Trophoblast cell (in vitro differentiated cells and primary cell): ENCODE measurements around the gene GHDC.

Experiments
- DNase-seq, 2 donors: peaks; one replicate each; pipeline ENCODE4 v3.0.0-alpha.2; 2016
- H2AFZ ChIP-seq: 2 replicates; pipeline ENCODE4 v1.6.1; 2013; ENCODE audit warnings: low read length, moderate library complexity, mild to moderate bottlenecking; ENCODE audit not compliant: insufficient read depth, poor library complexity
- H2AK5ac ChIP-seq: 2 replicates; pipeline ENCODE4 v1.6.1; 2013; ENCODE audit warnings: mild to moderate bottlenecking, low read length
- H2BK120ac ChIP-seq: 2 replicates; pipeline ENCODE4 v1.6.1; 2013; ENCODE audit warnings: low read length, mild to moderate bottlenecking, moderate library complexity; ENCODE audit not compliant: insufficient read depth, poor library complexity
- H2BK12ac ChIP-seq: 2 replicates; pipeline ENCODE4 v1.6.1; 2013; ENCODE audit warnings: mild to moderate bottlenecking, low read length, moderate library complexity
- H2BK5ac ChIP-seq: 2 replicates; pipeline ENCODE4 v1.6.1; 2013; ENCODE audit warnings: low read length, low read depth, moderate library complexity, mild to moderate bottlenecking; ENCODE audit not compliant: poor library complexity
- H3K14ac ChIP-seq: 2 replicates; pipeline ENCODE4 v1.6.1; 2013; ENCODE audit warnings: mild to moderate bottlenecking, low read length
- H3K18ac ChIP-seq: 2 replicates; pipeline ENCODE4 v1.6.1; 2013; ENCODE audit warnings: mild to moderate bottlenecking, low read length
- H3K23ac ChIP-seq: 2 replicates; pipeline ENCODE4 v1.6.1; 2013; ENCODE audit warnings: low read length
- H3K27ac ChIP-seq: 2 replicates; pipeline ENCODE4 v1.5.1; 2013; ENCODE audit warnings: low read depth, mild to moderate bottlenecking, inconsistent platforms, low read length, moderate library complexity
- H3K27me3 ChIP-seq: 2 replicates; pipeline ENCODE4 v1.6.1; 2013; ENCODE audit warnings: inconsistent platforms, mild to moderate bottlenecking, low read length, moderate library complexity; ENCODE audit not compliant: insufficient read depth
- H3K36me3 ChIP-seq, 2 experiments: 1 replicate in 1 of 2; 2 replicates in 1 of 2; pipeline ENCODE4 v1.6.1; 2013; ENCODE audit warnings: low read length in 2 of 2, mild to moderate bottlenecking in 2 of 2, moderate library complexity in 1 of 2; ENCODE audit not compliant: insufficient read depth in 2 of 2, control insufficient read depth in 1 of 2
- H3K4ac ChIP-seq: 2 replicates; pipeline ENCODE4 v1.6.1; 2013; ENCODE audit warnings: low read depth, mild to moderate bottlenecking, low read length, moderate library complexity
- H3K4me1 ChIP-seq, 2 experiments: 1 replicate in 1 of 2; 2 replicates in 1 of 2; pipeline ENCODE4 v1.6.1; 2013; ENCODE audit warnings: low read length in 2 of 2, mild to moderate bottlenecking in 2 of 2, moderate library complexity in 1 of 2; ENCODE audit not compliant: insufficient read depth in 2 of 2, control insufficient read depth in 1 of 2
- H3K4me2 ChIP-seq: 2 replicates; pipeline ENCODE4 v1.6.1; 2013; ENCODE audit warnings: inconsistent platforms, mild to moderate bottlenecking, low read length, moderate library complexity
- H3K4me3 ChIP-seq: 2 replicates; pipeline ENCODE4 v1.5.1; 2013; ENCODE audit warnings: mild to moderate bottlenecking, low read depth, low read length, inconsistent platforms
- H3K79me1 ChIP-seq: one replicate; pipeline ENCODE4 v1.6.1; 2013; ENCODE audit warnings: low read length
- H3K79me2 ChIP-seq: 2 replicates; pipeline ENCODE4 v1.6.1; 2013; ENCODE audit warnings: low read length, mild to moderate bottlenecking; ENCODE audit not compliant: control insufficient read depth, insufficient read depth, poor library complexity
- H3K9ac ChIP-seq: 2 replicates; pipeline ENCODE4 v1.6.1; 2013; ENCODE audit warnings: mild to moderate bottlenecking, low read length
- H3K9me3 ChIP-seq: 2 replicates; pipeline ENCODE4 v1.6.1; 2013; ENCODE audit warnings: low read depth, mild to moderate bottlenecking, control low read depth, inconsistent platforms, low read length; ENCODE audit not compliant: insufficient read depth
- H4K12ac ChIP-seq: 2 replicates; pipeline ENCODE4 v1.6.1; 2013; ENCODE audit warnings: low read depth, mild to moderate bottlenecking, low read length, moderate library complexity
- H4K8ac ChIP-seq: 2 replicates; pipeline ENCODE4 v1.6.1; 2013; ENCODE audit warnings: low read depth, mild to moderate bottlenecking, low read length, moderate library complexity
- H4K91ac ChIP-seq: one replicate; pipeline ENCODE4 v1.6.1; 2013; ENCODE audit warnings: low read depth, mild to moderate bottlenecking, low read length, moderate library complexity
- WGBS: extraction: QIAGEN DNeasy Blood & Tissue Kit; methylation state at CpG from one replicate; pipeline ENCODE4 v1.1.7; 2013; ENCODE audit warnings: missing lambda C conversion rate; ENCODE audit not compliant: insufficient read length, insufficient coverage; ENCODE audit errors: extremely low coverage; 5-methylcytosine and 5-hydroxymethylcytosine counted together

Gene GHDC

DNA sequence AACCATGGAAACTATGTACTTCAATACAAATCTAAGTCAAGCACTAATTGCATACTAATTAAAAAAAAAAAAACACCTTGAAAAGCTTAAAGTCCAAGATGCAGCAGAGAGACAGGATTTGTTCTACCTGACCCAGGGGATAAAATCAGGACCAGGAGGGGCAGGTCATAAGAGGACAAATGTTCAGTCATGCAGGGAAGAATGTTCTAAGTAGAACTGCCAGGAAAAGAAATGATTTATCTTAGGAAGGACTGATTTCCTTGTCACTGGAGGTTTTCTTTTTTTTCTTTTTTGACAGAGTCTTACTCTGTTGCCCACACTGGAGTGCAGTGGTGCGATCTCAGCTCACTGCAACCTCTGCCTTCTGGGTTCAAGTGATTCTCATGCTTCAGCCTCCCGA, 9.1 kb upstream of the GHDC start:
- H2BK120ac ChIP-seq: no peak overlapping the region
- no peak overlapping the region for H2AK5ac ChIP-seq
- H3K4me3 ChIP-seq: no peak overlapping the region
- H3K27ac ChIP-seq: no peak overlapping the region
- no peak overlapping the region for H3K18ac ChIP-seq
- H3K27me3 ChIP-seq: no peaks in the 10 kb centered on the region
- no peaks in the 10 kb centered on the region for H3K9me3 ChIP-seq
- no peak for DNase-seq
- H3K14ac ChIP-seq: no peak overlapping the region
- H3K4me2 ChIP-seq: no peak overlapping the region
- no peak overlapping the region for H4K8ac ChIP-seq
- no peaks in the 10 kb centered on the region for H3K4me1 ChIP-seq
- H3K4ac ChIP-seq: no peak overlapping the region
- peaks cover 23 to 37% of the 10 kb centered on the region in 2 experiments for H3K36me3 ChIP-seq
- no peaks in the 10 kb centered on the region for H3K79me1 ChIP-seq
- H3K9ac ChIP-seq: no peak overlapping the region
- H2AFZ ChIP-seq: no peak overlapping the region
- no peak overlapping the region for H2BK12ac ChIP-seq
- no peaks in the 10 kb centered on the region for H3K79me2 ChIP-seq
- no peak overlapping the region for H4K12ac ChIP-seq
- no peak overlapping the region for H4K91ac ChIP-seq
- H3K23ac ChIP-seq: no peak overlapping the region
- WGBS: no CpG with 5 or more reads among the region's 2 CpGs
- no peak overlapping the region for H2BK5ac ChIP-seq

DNA sequence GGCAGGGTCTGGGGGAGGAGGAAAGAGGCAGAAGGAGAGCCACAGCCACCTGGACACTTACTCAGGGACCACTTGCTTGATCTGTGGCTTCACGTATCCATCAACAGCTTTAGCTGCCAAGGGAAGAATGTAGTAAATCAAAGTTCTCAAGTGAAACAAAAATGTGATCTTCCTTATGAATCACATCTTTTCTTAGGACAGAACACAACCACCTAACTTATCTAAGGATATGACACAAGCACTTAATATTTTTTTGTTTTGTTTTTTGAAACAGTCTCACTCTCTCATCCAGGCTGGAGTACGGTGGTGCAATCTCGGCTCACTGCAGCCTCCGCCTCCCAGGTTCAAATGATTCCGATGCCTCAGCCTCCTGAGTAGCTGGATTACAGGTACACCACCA, 8.4 kb upstream of the GHDC start:
- H4K91ac ChIP-seq: no peak overlapping the region
- H3K36me3 ChIP-seq: peaks cover 21 to 34% of the 10 kb centered on the region in 2 experiments
- H3K4ac ChIP-seq: no peak overlapping the region
- H4K8ac ChIP-seq: no peak overlapping the region
- no CpG with 5 or more reads among the region's 5 CpGs for WGBS
- no peak overlapping the region for H3K9ac ChIP-seq
- H3K79me2 ChIP-seq: no peaks in the 10 kb centered on the region
- no peak overlapping the region for H2BK12ac ChIP-seq
- H3K79me1 ChIP-seq: no peaks in the 10 kb centered on the region
- no peak overlapping the region for H3K14ac ChIP-seq
- no peaks in the 10 kb centered on the region for H3K4me1 ChIP-seq
- H3K4me3 ChIP-seq: no peak overlapping the region
- H3K27ac ChIP-seq: no peak overlapping the region
- no peaks in the 10 kb centered on the region for H3K9me3 ChIP-seq
- no peak overlapping the region for H2AFZ ChIP-seq
- H3K23ac ChIP-seq: no peak overlapping the region
- H3K27me3 ChIP-seq: no peaks in the 10 kb centered on the region
- no peak overlapping the region for H2BK5ac ChIP-seq
- DNase-seq: no peak
- H3K4me2 ChIP-seq: no peak overlapping the region
- H3K18ac ChIP-seq: no peak overlapping the region
- no peak overlapping the region for H2AK5ac ChIP-seq
- no peak overlapping the region for H2BK120ac ChIP-seq
- no peak overlapping the region for H4K12ac ChIP-seq

DNA sequence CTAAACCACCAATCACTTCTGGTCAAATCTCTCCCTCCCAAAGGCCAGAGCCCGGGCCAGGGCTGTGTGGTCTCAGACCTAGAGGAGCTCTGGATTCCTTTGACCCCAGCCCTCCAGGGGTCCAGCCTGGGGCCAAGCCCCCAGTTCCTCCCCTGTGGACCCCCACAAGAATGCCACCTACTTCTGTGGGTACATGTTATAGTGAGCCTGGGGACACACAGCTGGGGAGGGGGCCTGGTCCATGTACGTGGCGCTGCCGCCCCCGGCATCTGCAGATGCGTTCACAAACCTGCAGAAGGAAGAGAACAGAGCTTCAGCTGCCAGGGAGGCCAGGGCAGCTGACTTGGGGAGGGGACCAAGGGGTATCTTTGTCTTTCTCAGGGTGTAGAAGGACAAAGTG, 7.9 kb upstream of the GHDC start:
- H3K14ac ChIP-seq: no peak overlapping the region
- no peak overlapping the region for H2BK5ac ChIP-seq
- H3K23ac ChIP-seq: no peak overlapping the region
- peak overlapping the region; percentile 20 for H3K4me3 ChIP-seq
- no peaks in the 10 kb centered on the region for H3K79me2 ChIP-seq
- no peak overlapping the region for H2BK12ac ChIP-seq
- no peaks in the 10 kb centered on the region for H3K79me1 ChIP-seq
- no peak overlapping the region for H3K18ac ChIP-seq
- H3K9me3 ChIP-seq: no peaks in the 10 kb centered on the region
- no peak overlapping the region for H4K8ac ChIP-seq
- no CpG with 5 or more reads among the region's 6 CpGs for WGBS
- no peak overlapping the region for H3K4me2 ChIP-seq
- H4K91ac ChIP-seq: no peak overlapping the region
- no peak overlapping the region for H4K12ac ChIP-seq
- H3K4me1 ChIP-seq: no peaks in the 10 kb centered on the region
- peaks cover 21 to 30% of the 10 kb centered on the region in 2 experiments for H3K36me3 ChIP-seq
- H2AFZ ChIP-seq: no peak overlapping the region
- DNase-seq: no peak
- H2BK120ac ChIP-seq: no peak overlapping the region
- no peak overlapping the region for H2AK5ac ChIP-seq
- H3K27ac ChIP-seq: no peak overlapping the region
- H3K9ac ChIP-seq: no peak overlapping the region
- H3K4ac ChIP-seq: no peak overlapping the region
- no peaks in the 10 kb centered on the region for H3K27me3 ChIP-seq

DNA sequence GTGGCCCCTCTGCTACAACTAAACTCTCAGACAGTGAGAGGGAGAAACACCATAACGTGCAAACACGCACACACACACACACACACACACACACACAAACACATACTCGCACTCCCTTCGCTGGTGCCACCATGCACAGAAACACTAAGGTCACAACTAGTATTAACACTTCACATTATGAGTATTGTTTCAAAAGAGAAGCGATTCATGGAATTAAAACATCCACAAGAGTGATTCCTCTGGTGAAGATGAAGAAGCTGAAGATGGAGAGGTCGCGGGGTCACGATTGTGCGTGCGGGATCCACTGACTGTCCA, 7.1 kb upstream of the GHDC start:
- Histone ChIP-seq H3K27me3 (no peaks in the 10 kb centered on the region), H2BK120ac (no peak overlapping the region), H3K79me2 (no peaks in the 10 kb centered on the region), H2BK12ac (no peak overlapping the region), H3K4me3 (no peak overlapping the region), H4K91ac (no peak overlapping the region), H3K36me3 (peaks cover 18 to 30% of the 10 kb centered on the region in 2 experiments), H2BK5ac (no peak overlapping the region), H3K79me1 (no peaks in the 10 kb centered on the region), H3K14ac (no peak overlapping the region), H3K4me2 (no peak overlapping the region), H3K4me1 (no peaks in the 10 kb centered on the region), H4K8ac (no peak overlapping the region), H3K4ac (no peak overlapping the region), H3K23ac (no peak overlapping the region), H4K12ac (no peak overlapping the region), H3K9ac (no peak overlapping the region), H3K18ac (no peak overlapping the region), H2AFZ (no peak overlapping the region), H2AK5ac (no peak overlapping the region), H3K27ac (no peak overlapping the region), H3K9me3 (no peaks in the 10 kb centered on the region)
- DNase-seq: no peak
- WGBS: no CpG with 5 or more reads among the region's 10 CpGs
